Stimulated activated naive CD8-positive, alpha-beta T cell treated with anti-CD3 and anti-CD28 coated beads, Interleukin-15, Interleukin-2, amounts not matched to agents 100 U/mL and 50 U/mL, for 24 hours (primary cell): ENCODE measurements around the gene SNUPN.
A peak's percentile ranks its signal among the peaks of the same experiment; 100 is the strongest.
"Not testable (repeated sequence)": the region's sequence is repeated elsewhere in the genome, so short reads cannot be mapped to it uniquely, and the experiment has no call there.

Experiments
- ATAC-seq: fragments of 150-1000 bp; cut with Tn5 transposase; one replicate; pipeline ENCODE4 v1.10.0; 2021
- DNase-seq: peaks from one replicate; pipeline ENCODE4 v3.0.0; 2021

The SNUPN gene

GRCh38 chr15:75637245-75638009, 11.9 kb upstream of the SNUPN start:
- DNase-seq (no peak), ATAC-seq (no peak)

GRCh38 chr15:75636026-75636425, 10.5 kb upstream of the SNUPN start:
- ATAC-seq (no peak), DNase-seq (no peak)

- ATAC-seq, DNase-seq: not testable (repeated sequence)
These were observed 8.4 kb upstream of the SNUPN start for GRCh38 chr15:75633922-75634321.

GRCh38 chr15:75631935-75632334, 6.4 kb upstream of the SNUPN start:
- DNase-seq (no peak), ATAC-seq (no peak)

- ATAC-seq, result no peak
These were observed 3.0 kb downstream of the SNUPN start for GRCh38 chr15:75622505-75622904.

GRCh38 chr15:75620841-75621391, 4.6 kb downstream of the SNUPN start:
- DNase-seq, result peak; percentile 32
- ATAC-seq, result peak; percentile 20

More at GRCh38 chr15:75622505-75622904, 3.0 kb downstream of the SNUPN start:
- DNase-seq, result no peak

GRCh38 chr15:75620058-75620820, 5.3 kb downstream of the SNUPN start:
- ATAC-seq (peak; percentile 3), DNase-seq (no peak)

GRCh38 chr15:75616766-75617165, 8.8 kb downstream of the SNUPN start:
- ATAC-seq, result no peak
- no peak for DNase-seq

GRCh38 chr15:75606711-75607699, 18.5 kb downstream of the SNUPN start:
- peak; percentile 18 for DNase-seq
- peak; percentile 85 for ATAC-seq

- ATAC-seq, result no peak
These were observed 19.5 kb downstream of the SNUPN start for GRCh38 chr15:75606026-75606425.

GRCh38 chr15:75599401-75599800, 26.1 kb downstream of the SNUPN start:
- ATAC-seq, result no peak

More at GRCh38 chr15:75606026-75606425, 19.5 kb downstream of the SNUPN start:
- DNase-seq, result no peak

GRCh38 chr15:75598361-75598760, 27.2 kb downstream of the SNUPN start:
- DNase-seq (no peak), ATAC-seq (no peak)

More at GRCh38 chr15:75599401-75599800, 26.1 kb downstream of the SNUPN start:
- no peak for DNase-seq

- ATAC-seq (peak; percentile 59), DNase-seq (peak; percentile 26)
These were observed 27.7 kb downstream of the SNUPN start for GRCh38 chr15:75597667-75598341.

GRCh38 chr15:75596703-75597345, 28.7 kb downstream of the SNUPN start:
- DNase-seq, result no peak
- no peak for ATAC-seq

- no peak for DNase-seq
- ATAC-seq, result no peak
These were observed 31.2 kb downstream of the SNUPN start for GRCh38 chr15:75594276-75594675.

GRCh38 chr15:75591655-75592364, 33.7 kb downstream of the SNUPN start:
- DNase-seq, result no peak
- no peak for ATAC-seq

- DNase-seq (no peak), ATAC-seq (peak; percentile 19)
These were observed 35.3 kb downstream of the SNUPN start for GRCh38 chr15:75590239-75590638.

GRCh38 chr15:75589071-75589470, 36.5 kb downstream of the SNUPN start:
- no peak for DNase-seq
- ATAC-seq, result no peak

GRCh38 chr15:75586422-75586821, 39.1 kb downstream of the SNUPN start:
- not testable (repeated sequence) for ATAC-seq, DNase-seq

- no peak for DNase-seq
- ATAC-seq, result no peak
These were observed 41.4 kb downstream of the SNUPN start for GRCh38 chr15:75584121-75584520.
